Mammary epithelial cell (primary cell): Measurements from ENCODE around the gene HES5.

Source experiments
- CTCF ChIP-seq, 2 donors: IDR thresholded peaks in 1 of 2; conservative IDR thresholded peaks in 1 of 2; 2 replicates each; pipeline ENCODE4 v1.5.1; 2011 to 2012; ENCODE audit warnings: inconsistent platforms in 2 of 2, low read length in 2 of 2, mild to moderate bottlenecking in 2 of 2, control low read depth in 1 of 2, low read depth in 1 of 2; ENCODE audit not compliant: insufficient read depth in 1 of 2; ENCODE audit errors: extremely low read depth in 1 of 2
- EZH2 ChIP-seq: IDR thresholded peaks from 2 replicates; pipeline ENCODE4 v1.6.1; 2012; ENCODE audit warnings: low read length, inconsistent platforms, borderline replicate concordance

GRCh38 chr1:2569060-2569459 is 39.0 kb upstream of the HES5 start:
- TF ChIP-seq CTCF (conservative IDR thresholded peaks at IDR 0.05 in 1 of 2, IDR thresholded peaks at IDR 0.05 in 1 of 2; ENCODE audit: extremely low read depth in 1 of 2, insufficient read depth in 1 of 2, low read depth in 1 of 2, low read length in 2 of 2) (no peak), EZH2 (no peak)
